Measurements from ENCODE around the gene AIMP2. TPM values are rescaled to one million over a fixed set of nuclear protein-coding genes. Genes with fewer than 3 reads are reported as not detected.
A peak's percentile ranks its signal among the peaks of the same experiment; 100 is the strongest.

Gene AIMP2
- total and polyA plus RNA-seq, 2 experiments from 2014 or later: 74.6 to 78.1 TPM

DNA sequence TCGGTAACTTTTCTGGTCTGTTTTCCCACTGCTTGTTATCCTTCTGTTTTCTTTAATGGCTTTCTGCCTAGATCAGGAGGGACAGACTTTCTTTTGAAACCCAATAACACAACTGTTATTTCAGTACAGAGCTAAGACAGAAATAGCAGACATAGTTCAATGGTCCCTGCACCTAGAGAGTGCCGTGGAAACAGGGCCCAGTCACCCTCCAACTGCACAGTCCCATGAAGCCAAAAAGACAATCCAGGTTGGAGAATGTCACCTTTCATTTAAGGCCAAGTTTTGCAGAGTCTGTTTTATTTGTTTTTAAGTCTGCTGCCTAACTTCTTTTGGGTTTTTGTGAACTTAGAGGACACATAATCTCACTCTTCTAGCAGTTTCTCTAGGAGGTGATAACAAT lies 2.5 kb downstream of the AIMP2 start:
- H3K27me3 ChIP-seq (replicated peaks; ENCODE audit: insufficient read depth): no peaks in the 10 kb centered on the region
- no peak overlapping the region for H3K4me3 ChIP-seq
- TF ChIP-seq EZH2phosphoT487 (IDR thresholded peaks at IDR 0.05; ENCODE audit: insufficient read depth, low read depth): no peak
- no peak for TF ChIP-seq EZH2 (IDR thresholded peaks at IDR 0.05; ENCODE audit: insufficient read depth, poor library complexity, severe bottlenecking)
- DNase-seq: no peak
- H3K4me1 ChIP-seq (ENCODE audit: insufficient read depth): peaks cover 43% of the 10 kb centered on the region
- H3K9ac ChIP-seq: peak overlapping the region; percentile 15; the same call in 1 of the 2 replicates
- no peaks in the 10 kb centered on the region for H3K9me2 ChIP-seq (ENCODE audit: insufficient read depth)
- WGBS, 2 experiments (ENCODE audit: low coverage in 1 of 2, low lambda C conversion rate in 2 of 2, missing lambda C conversion rate in 2 of 2): 57% methylated on average over 2 of the region's 2 CpGs
- no peak overlapping the region for H2AFZ ChIP-seq
- peaks cover 22% of the 10 kb centered on the region for H3F3A ChIP-seq (ENCODE audit: insufficient read depth)
- H3K36me3 ChIP-seq (ENCODE audit: low read depth): no peaks in the 10 kb centered on the region
- H3K9me3 ChIP-seq (ENCODE audit: low read depth): no peaks in the 10 kb centered on the region
- H3K27ac ChIP-seq: peak overlapping the region; percentile 40
- H3K79me2 ChIP-seq (ENCODE audit: insufficient read depth): peaks cover 75% of the 10 kb centered on the region
- H3K4me2 ChIP-seq (ENCODE audit: unreplicated experiment): no peak overlapping the region
- in situ Hi-C loops (cut with MboI): loop anchor here (25.0 kb wide), 1 partner anchor 149 kb away; no protein-coding TSS in a partner anchor
- no peaks in the 10 kb centered on the region for H4K20me1 ChIP-seq (ENCODE audit: insufficient read depth)

- peak; percentile 55 for DNase-seq
- Histone ChIP-seq H3K4me1 (ENCODE audit: insufficient read depth) (peaks cover 44% of the 10 kb centered on the region), H3K9ac (peak overlapping the region; percentile 15; the same call in 1 of the 2 replicates), H3K9me3 (ENCODE audit: low read depth) (no peaks in the 10 kb centered on the region), H3K9me2 (ENCODE audit: insufficient read depth) (no peaks in the 10 kb centered on the region), H3F3A (ENCODE audit: insufficient read depth) (peaks cover 26% of the 10 kb centered on the region), H3K27ac (peak overlapping the region; percentile 40), H3K4me3 (no peak overlapping the region), H4K20me1 (ENCODE audit: insufficient read depth) (no peaks in the 10 kb centered on the region), H3K36me3 (ENCODE audit: low read depth) (0 out of 2 replicates have a peak, but pooled peaks cover 2% of the 10 kb centered on the region), H3K79me2 (ENCODE audit: insufficient read depth) (peaks cover 74% of the 10 kb centered on the region), H3K27me3 (replicated peaks; ENCODE audit: insufficient read depth) (no peaks in the 10 kb centered on the region), H3K4me2 (ENCODE audit: unreplicated experiment) (no peak overlapping the region), H2AFZ (no peak overlapping the region)
- TF ChIP-seq EZH2phosphoT487 (IDR thresholded peaks at IDR 0.05; ENCODE audit: insufficient read depth, low read depth): no peak
- no peak for TF ChIP-seq EZH2 (IDR thresholded peaks at IDR 0.05; ENCODE audit: insufficient read depth, poor library complexity, severe bottlenecking)
- WGBS, 2 experiments (ENCODE audit: low coverage in 1 of 2, low lambda C conversion rate in 2 of 2, missing lambda C conversion rate in 2 of 2): 77 to 81% methylated on average over 14 of the region's 14 CpGs
- in situ Hi-C loops (cut with MboI): loop anchor here (25.0 kb wide), 1 partner anchor 150 kb away; no protein-coding TSS in a partner anchor
Observed at GRCh38 chr7:6012355-6013104, 3.5 kb downstream of the AIMP2 start.

GRCh38 chr7:6015917-6016652 lies 7.0 kb downstream of the AIMP2 start:
- Histone ChIP-seq H3K79me2 (ENCODE audit: insufficient read depth) (peaks cover 49% of the 10 kb centered on the region), H3K27ac (peak overlapping the region; percentile 98), H3K9me2 (ENCODE audit: insufficient read depth) (no peaks in the 10 kb centered on the region), H3K4me1 (ENCODE audit: insufficient read depth) (peaks cover 30% of the 10 kb centered on the region), H3K27me3 (replicated peaks; ENCODE audit: insufficient read depth) (no peaks in the 10 kb centered on the region), H3K4me3 (0 out of 2 replicates have a peak overlapping the region, but pooled peaks have one; percentile 3), H2AFZ (peak overlapping the region; percentile 28; the same call in 1 of the 2 replicates), H3K9ac (peak overlapping the region; percentile 84), H3K9me3 (ENCODE audit: low read depth) (no peaks in the 10 kb centered on the region), H3F3A (ENCODE audit: insufficient read depth) (peaks cover 37% of the 10 kb centered on the region), H3K36me3 (ENCODE audit: low read depth) (peaks cover 35% of the 10 kb centered on the region), H3K4me2 (ENCODE audit: unreplicated experiment) (peak overlapping the region; percentile 61), H4K20me1 (ENCODE audit: insufficient read depth) (no peaks in the 10 kb centered on the region)
- peak; percentile 96 for DNase-seq
- 51% methylated on average over 8 of the region's 8 CpGs for WGBS, 2 experiments (ENCODE audit: low coverage in 1 of 2, low lambda C conversion rate in 2 of 2, missing lambda C conversion rate in 2 of 2)
- in situ Hi-C loops (cut with MboI): loop anchor here (25.0 kb wide), 1 partner anchor 154 kb away; no protein-coding TSS in a partner anchor
- TF ChIP-seq EZH2 (IDR thresholded peaks at IDR 0.05; ENCODE audit: insufficient read depth, poor library complexity, severe bottlenecking) (no peak), EZH2phosphoT487 (IDR thresholded peaks at IDR 0.05; ENCODE audit: insufficient read depth, low read depth) (no peak)

GRCh38 chr7:6016653-6016966 lies 7.5 kb downstream of the AIMP2 start:
- H3K9me3 ChIP-seq (ENCODE audit: low read depth): no peaks in the 10 kb centered on the region
- no peaks in the 10 kb centered on the region for H3K9me2 ChIP-seq (ENCODE audit: insufficient read depth)
- peaks cover 39% of the 10 kb centered on the region for H3K36me3 ChIP-seq (ENCODE audit: low read depth)
- peak overlapping the region; percentile 98 for H3K27ac ChIP-seq
- H3K4me1 ChIP-seq (ENCODE audit: insufficient read depth): peaks cover 28% of the 10 kb centered on the region
- DNase-seq: no peak
- no peaks in the 10 kb centered on the region for H3K27me3 ChIP-seq (replicated peaks; ENCODE audit: insufficient read depth)
- H3K4me2 ChIP-seq (ENCODE audit: unreplicated experiment): no peak overlapping the region
- no peaks in the 10 kb centered on the region for H4K20me1 ChIP-seq (ENCODE audit: insufficient read depth)
- no peak overlapping the region for H3K4me3 ChIP-seq
- peak overlapping the region; percentile 84 for H3K9ac ChIP-seq
- H3K79me2 ChIP-seq (ENCODE audit: insufficient read depth): peaks cover 43% of the 10 kb centered on the region
- H3F3A ChIP-seq (ENCODE audit: insufficient read depth): peaks cover 42% of the 10 kb centered on the region
- TF ChIP-seq EZH2phosphoT487 (IDR thresholded peaks at IDR 0.05; ENCODE audit: insufficient read depth, low read depth) (no peak), EZH2 (IDR thresholded peaks at IDR 0.05; ENCODE audit: insufficient read depth, poor library complexity, severe bottlenecking) (no peak)
- H2AFZ ChIP-seq: no peak overlapping the region
- 90 to 91% methylated on average over 8 of the region's 8 CpGs for WGBS, 2 experiments (ENCODE audit: low coverage in 1 of 2, low lambda C conversion rate in 2 of 2, missing lambda C conversion rate in 2 of 2)
- in situ Hi-C loops (cut with MboI): loop anchor here (25.0 kb wide), 1 partner anchor 154 kb away; no protein-coding TSS in a partner anchor
